ENCODE measurements around the gene CCDC7. TPM values are rescaled to one million over a fixed set of nuclear protein-coding genes. Genes with fewer than 3 reads are reported as not detected.
"Not testable (repeated sequence)": the region's sequence is repeated elsewhere in the genome, so short reads cannot be mapped to it uniquely, and the experiment has no call there.

The CCDC7 gene
- total RNA-seq, 1 donor = 136 TPM

GRCh38 chr10:32889631-32890212 is 443.8 kb downstream of the CCDC7 start:
- no peak overlapping the region for H3K4me3 ChIP-seq (ENCODE audit: low read length)
- no peaks in the 10 kb centered on the region for H3K9me3 ChIP-seq (ENCODE audit: low read depth, low read length)
- no peaks in the 10 kb centered on the region for H3K27me3 ChIP-seq (ENCODE audit: insufficient read depth, low read length)
- no peaks in the 10 kb centered on the region for H3K4me1 ChIP-seq (ENCODE audit: insufficient read depth, low read length)

GRCh38 chr10:32890444-32890843 is 444.5 kb downstream of the CCDC7 start:
- no peaks in the 10 kb centered on the region for H3K9me3 ChIP-seq (ENCODE audit: low read depth, low read length)
- no peak overlapping the region for H3K4me3 ChIP-seq (ENCODE audit: low read length)
- no peaks in the 10 kb centered on the region for H3K27me3 ChIP-seq (ENCODE audit: insufficient read depth, low read length)
- H3K4me1 ChIP-seq (ENCODE audit: insufficient read depth, low read length) = no peaks in the 10 kb centered on the region

- Histone ChIP-seq H3K27me3 (ENCODE audit: insufficient read depth, low read length) (no peaks in the 10 kb centered on the region), H3K9me3 (ENCODE audit: low read depth, low read length) (no peaks in the 10 kb centered on the region), H3K4me1 (ENCODE audit: insufficient read depth, low read length) (no peaks in the 10 kb centered on the region), H3K4me3 (ENCODE audit: low read length) (no peak overlapping the region)
These were observed 445.3 kb downstream of the CCDC7 start for GRCh38 chr10:32891261-32891660.

GRCh38 chr10:32893434-32893833 is 447.5 kb downstream of the CCDC7 start:
- H3K27me3 ChIP-seq (ENCODE audit: insufficient read depth, low read length) = no peaks in the 10 kb centered on the region

GRCh38 chr10:32893916-32894664 is 448.1 kb downstream of the CCDC7 start:
- Histone ChIP-seq H3K27me3 (ENCODE audit: insufficient read depth, low read length) (no peaks in the 10 kb centered on the region), H3K4me3 (ENCODE audit: low read length) (no peak overlapping the region), H3K4me1 (ENCODE audit: insufficient read depth, low read length) (no peaks in the 10 kb centered on the region), H3K9me3 (ENCODE audit: low read depth, low read length) (no peaks in the 10 kb centered on the region)

More at GRCh38 chr10:32893434-32893833, 447.5 kb downstream of the CCDC7 start:
- no peaks in the 10 kb centered on the region for H3K9me3 ChIP-seq (ENCODE audit: low read depth, low read length)
- no peak overlapping the region for H3K4me3 ChIP-seq (ENCODE audit: low read length)
- H3K4me1 ChIP-seq (ENCODE audit: insufficient read depth, low read length) = no peaks in the 10 kb centered on the region

GRCh38 chr10:32895200-32895968 is 449.4 kb downstream of the CCDC7 start:
- H3K4me1 ChIP-seq (ENCODE audit: insufficient read depth, low read length); H3K9me3 ChIP-seq (ENCODE audit: low read depth, low read length); H3K4me3 ChIP-seq (ENCODE audit: low read length); H3K27me3 ChIP-seq (ENCODE audit: insufficient read depth, low read length): not testable (repeated sequence)

GRCh38 chr10:32901815-32902214 is 455.9 kb downstream of the CCDC7 start:
- H3K27me3 ChIP-seq (ENCODE audit: insufficient read depth, low read length) = no peaks in the 10 kb centered on the region
- H3K4me3 ChIP-seq (ENCODE audit: low read length) = no peak overlapping the region
- H3K9me3 ChIP-seq (ENCODE audit: low read depth, low read length) = no peaks in the 10 kb centered on the region
- H3K4me1 ChIP-seq (ENCODE audit: insufficient read depth, low read length) = no peaks in the 10 kb centered on the region

- no peaks in the 10 kb centered on the region for H3K4me1 ChIP-seq (ENCODE audit: insufficient read depth, low read length)
- H3K4me3 ChIP-seq (ENCODE audit: low read length) = no peak overlapping the region
- no peaks in the 10 kb centered on the region for H3K27me3 ChIP-seq (ENCODE audit: insufficient read depth, low read length)
- no peaks in the 10 kb centered on the region for H3K9me3 ChIP-seq (ENCODE audit: low read depth, low read length)
These were observed 459.5 kb downstream of the CCDC7 start for GRCh38 chr10:32905466-32905865.

- Histone ChIP-seq H3K4me3 (ENCODE audit: low read length) (no peak overlapping the region), H3K9me3 (ENCODE audit: low read depth, low read length) (no peaks in the 10 kb centered on the region), H3K4me1 (ENCODE audit: insufficient read depth, low read length) (no peaks in the 10 kb centered on the region), H3K27me3 (ENCODE audit: insufficient read depth, low read length) (no peaks in the 10 kb centered on the region)
These were observed 460.7 kb downstream of the CCDC7 start for GRCh38 chr10:32906595-32906994.

GRCh38 chr10:32909456-32909855 is 463.5 kb downstream of the CCDC7 start:
- H3K9me3 ChIP-seq (ENCODE audit: low read depth, low read length) = no peaks in the 10 kb centered on the region
- H3K27me3 ChIP-seq (ENCODE audit: insufficient read depth, low read length) = no peaks in the 10 kb centered on the region
- H3K4me1 ChIP-seq (ENCODE audit: insufficient read depth, low read length) = no peaks in the 10 kb centered on the region
- no peak overlapping the region for H3K4me3 ChIP-seq (ENCODE audit: low read length)

- not testable (repeated sequence) for H3K9me3 ChIP-seq (ENCODE audit: low read depth, low read length); H3K27me3 ChIP-seq (ENCODE audit: insufficient read depth, low read length); H3K4me1 ChIP-seq (ENCODE audit: insufficient read depth, low read length); H3K4me3 ChIP-seq (ENCODE audit: low read length)
These were observed 464.0 kb downstream of the CCDC7 start for GRCh38 chr10:32909970-32910369.

GRCh38 chr10:32911285-32912016 is 465.5 kb downstream of the CCDC7 start:
- no peaks in the 10 kb centered on the region for H3K4me1 ChIP-seq (ENCODE audit: insufficient read depth, low read length)
- H3K4me3 ChIP-seq (ENCODE audit: low read length) = no peak overlapping the region
- H3K9me3 ChIP-seq (ENCODE audit: low read depth, low read length) = no peaks in the 10 kb centered on the region
- no peaks in the 10 kb centered on the region for H3K27me3 ChIP-seq (ENCODE audit: insufficient read depth, low read length)

- not testable (repeated sequence) for H3K9me3 ChIP-seq (ENCODE audit: low read depth, low read length); H3K27me3 ChIP-seq (ENCODE audit: insufficient read depth, low read length); H3K4me1 ChIP-seq (ENCODE audit: insufficient read depth, low read length); H3K4me3 ChIP-seq (ENCODE audit: low read length)
These were observed 471.9 kb downstream of the CCDC7 start for GRCh38 chr10:32917817-32918216.

GRCh38 chr10:32922170-32922569 is 476.2 kb downstream of the CCDC7 start:
- H3K27me3 ChIP-seq (ENCODE audit: insufficient read depth, low read length) = no peaks in the 10 kb centered on the region
- no peaks in the 10 kb centered on the region for H3K9me3 ChIP-seq (ENCODE audit: low read depth, low read length)
- H3K4me3 ChIP-seq (ENCODE audit: low read length) = no peak overlapping the region
- no peaks in the 10 kb centered on the region for H3K4me1 ChIP-seq (ENCODE audit: insufficient read depth, low read length)

GRCh38 chr10:32923134-32923533 is 477.2 kb downstream of the CCDC7 start:
- H3K27me3 ChIP-seq (ENCODE audit: insufficient read depth, low read length) = no peaks in the 10 kb centered on the region
- no peak overlapping the region for H3K4me3 ChIP-seq (ENCODE audit: low read length)
- no peaks in the 10 kb centered on the region for H3K4me1 ChIP-seq (ENCODE audit: insufficient read depth, low read length)
- no peaks in the 10 kb centered on the region for H3K9me3 ChIP-seq (ENCODE audit: low read depth, low read length)
